Lower lobe of right lung (tissue), 2 donors: ENCODE results near the gene ICAM1. TPM values are rescaled to one million over a fixed set of nuclear protein-coding genes. Genes with fewer than 3 reads are reported as not detected.
A peak's percentile ranks its signal among the peaks of the same experiment; 100 is the strongest.

Experiments used
- ATAC-seq, 2 donors: fragments of 200-7000 bp; cut with Tn5 transposase; one replicate each; pipeline ENCODE4 v1.9.1; 2020 to 2022; ENCODE audit warnings: mild to moderate bottlenecking in 2 of 2, moderate library complexity in 2 of 2
- DNase-seq: peaks from one replicate; pipeline ENCODE4 v3.0.0-alpha.2; 2020
- H3K27ac ChIP-seq: fragments of 200-600 bp; one replicate; pipeline ENCODE4 v1.8.0; 2022
- H3K27me3 ChIP-seq: fragments of 200-600 bp; one replicate; pipeline ENCODE4 v1.8.0; 2022; ENCODE audit warnings: low read depth
- H3K36me3 ChIP-seq: fragments of 200-600 bp; one replicate; pipeline ENCODE4 v1.8.0; 2022; ENCODE audit warnings: mild to moderate bottlenecking
- H3K4me1 ChIP-seq: fragments of 200-600 bp; one replicate; pipeline ENCODE4 v1.8.0; 2022
- H3K4me3 ChIP-seq: fragments of 200-600 bp; one replicate; pipeline ENCODE4 v1.8.0; 2022; ENCODE audit warnings: mild to moderate bottlenecking
- H3K9me3 ChIP-seq: fragments of 200-600 bp; one replicate; pipeline ENCODE4 v1.8.0; 2022
- CTCF ChIP-seq: fragments of 200-600 bp; IDR thresholded peaks from one replicate; pipeline ENCODE4 v1.8.0; 2022; ENCODE audit warnings: antibody characterized with exemption, mild to moderate bottlenecking
- intact Hi-C: fragments of 100-400 bp; cut with DNase I; formaldehyde crosslinking; loops from one replicate; pipeline ENCODE4 v1.11.0; 2022
- total RNA-seq: library from RNA; stranded (reverse); fragmentation: NEBNext Ultra II Directional; extraction: Animal tissue kit (Norgen Biotek cat#: 25700); gene quantifications from one replicate; pipeline ENCODE4 v1.2.1, GENCODE V29; 2021
- donor health status: DM: no; HTN: yes; CAD: no; lungs with severe emphysema.

ICAM1 gene
- total RNA-seq, 1 donor from 2014 or later, result 95.9 TPM

GRCh38 chr19:10295305-10295846 lies 24.5 kb downstream of the ICAM1 start:
- Histone ChIP-seq H3K27me3 (peaks cover 43% of the 10 kb centered on the region), H3K4me3 (peak overlapping the region; percentile 50), H3K27ac (no peak overlapping the region)

GRCh38 chr19:10295847-10296591 lies 25.1 kb downstream of the ICAM1 start:
- peak overlapping the region; percentile 50 for H3K4me3 ChIP-seq
- DNase-seq (no peak), ATAC-seq (no peak)
- H3K36me3 ChIP-seq, result no peaks in the 10 kb centered on the region
- no peaks in the 10 kb centered on the region for H3K9me3 ChIP-seq
- H3K4me1 ChIP-seq, result peaks cover 50% of the 10 kb centered on the region
- H3K27ac ChIP-seq, result no peak overlapping the region
- peaks cover 39% of the 10 kb centered on the region for H3K27me3 ChIP-seq
- intact Hi-C loops, result no loop called here
- no peak for TF ChIP-seq CTCF

More at GRCh38 chr19:10295305-10295846, 24.5 kb downstream of the ICAM1 start:
- peak; percentile 18 for TF ChIP-seq CTCF
- no peaks in the 10 kb centered on the region for H3K36me3 ChIP-seq
- H3K9me3 ChIP-seq, result no peaks in the 10 kb centered on the region
- H3K4me1 ChIP-seq, result peaks cover 56% of the 10 kb centered on the region
- ATAC-seq (peak; percentile 46 to 58), DNase-seq (peak; percentile 86)
- intact Hi-C loops, result no loop called here

GRCh38 chr19:10299545-10300458 lies 28.9 kb downstream of the ICAM1 start:
- no peaks in the 10 kb centered on the region for H3K36me3 ChIP-seq
- H3K27ac ChIP-seq, result no peak overlapping the region
- intact Hi-C loops, result no loop called here
- no peak overlapping the region for H3K4me3 ChIP-seq
- ATAC-seq, result peak in 1 of 2 donors; percentile 4
- H3K9me3 ChIP-seq, result no peaks in the 10 kb centered on the region
- no peak for TF ChIP-seq CTCF
- no peak for DNase-seq
- H3K4me1 ChIP-seq, result peaks cover 15% of the 10 kb centered on the region
- peaks cover 7% of the 10 kb centered on the region for H3K27me3 ChIP-seq

- intact Hi-C loops, result no loop called here
- Histone ChIP-seq H3K36me3 (peaks cover 7% of the 10 kb centered on the region), H3K27ac (peak overlapping the region; percentile 41), H3K4me3 (no peak overlapping the region), H3K27me3 (no peaks in the 10 kb centered on the region), H3K4me1 (no peaks in the 10 kb centered on the region), H3K9me3 (no peaks in the 10 kb centered on the region)
- no peak for TF ChIP-seq CTCF
- ATAC-seq, result peak; percentile 65 to 67
- DNase-seq, result peak; percentile 68
Measured at GRCh38 chr19:10305139-10305806, 34.4 kb downstream of the ICAM1 start.

DNA sequence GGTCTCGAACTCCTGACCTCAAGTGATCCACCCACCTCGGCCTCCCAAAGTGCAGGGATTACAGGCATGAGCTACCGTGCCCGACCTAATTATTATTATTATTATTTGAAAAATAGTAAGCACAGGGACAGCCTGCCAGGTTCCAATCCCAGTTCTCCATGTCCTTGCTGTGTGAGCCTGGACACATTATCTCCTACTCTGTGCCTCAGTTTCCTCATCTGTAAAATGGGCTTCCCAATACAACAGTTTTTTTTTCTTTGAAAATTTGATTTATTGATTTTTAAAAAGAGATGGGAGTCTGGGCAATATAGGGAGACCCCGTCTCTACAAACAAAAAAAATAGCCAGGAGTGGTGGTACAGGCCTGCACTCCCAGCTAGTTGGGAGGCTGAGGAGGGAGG lies 35.4 kb downstream of the ICAM1 start:
- ATAC-seq, result no peak

More for the DNA sequence above, 35.4 kb downstream of the ICAM1 start:
- no peaks in the 10 kb centered on the region for H3K4me1 ChIP-seq
- intact Hi-C loops, result no loop called here
- no peak overlapping the region for H3K27ac ChIP-seq
- H3K36me3 ChIP-seq, result peaks cover 8% of the 10 kb centered on the region
- H3K27me3 ChIP-seq, result no peaks in the 10 kb centered on the region
- H3K9me3 ChIP-seq, result no peaks in the 10 kb centered on the region
- no peak for TF ChIP-seq CTCF
- DNase-seq, result no peak
- no peak overlapping the region for H3K4me3 ChIP-seq
